Type B pancreatic cell (in vitro differentiated cells): ENCODE measurements around the gene COMT. TPM values are rescaled to one million over a fixed set of nuclear protein-coding genes. Genes with fewer than 3 reads are reported as not detected.

ENCODE experiments used
- DNase-seq: peaks from one replicate; pipeline ENCODE4 v3.0.0; 2021; ENCODE audit warnings: mixed read lengths; ENCODE audit not compliant: unreplicated experiment; ENCODE audit errors: extremely low spot score
- H3K27ac Mint-ChIP-seq: 2 replicates; pipeline ENCODE4 v1.8.0; 2021; ENCODE audit warnings: mild to moderate bottlenecking, mixed read lengths
- H3K27me3 Mint-ChIP-seq: 2 replicates; pipeline ENCODE4 v1.8.0; 2021; ENCODE audit warnings: mixed read lengths
- H3K36me3 Mint-ChIP-seq: 2 replicates; pipeline ENCODE4 v1.8.0; 2021; ENCODE audit warnings: mixed read lengths
- H3K4me1 Mint-ChIP-seq: one replicate; pipeline ENCODE4 v1.8.0; 2021; ENCODE audit warnings: mixed read lengths; ENCODE audit not compliant: unreplicated experiment
- H3K4me3 Mint-ChIP-seq: 2 replicates; pipeline ENCODE4 v1.8.0; 2021; ENCODE audit warnings: mild to moderate bottlenecking, mixed read lengths
- H3K9me3 Mint-ChIP-seq: 2 replicates; pipeline ENCODE4 v1.8.0; 2021; ENCODE audit warnings: mixed read lengths
- total RNA-seq: library from RNA; stranded (reverse); gene quantifications from 2 replicates; pipeline ENCODE4 v1.2.1, GENCODE V29; 2021; ENCODE audit warnings: low replicate concordance
- TF ChIP-seq, protein P1 (sequence below): fragments of 200-600 bp; sonication (generic); conservative IDR thresholded peaks from 2 replicates; pipeline ENCODE4 v1.5.0; 2021; ENCODE audit warnings: antibody characterized with exemption, mild to moderate bottlenecking

Gene COMT
- total RNA-seq, 1 donor from 2014 or later = 87.4 TPM

- Mint-ChIP-seq H3K27me3 (peaks cover 7% of the 10 kb centered on the region), H3K4me3 (no peak overlapping the region), H3K36me3 (peaks cover 16% of the 10 kb centered on the region), H3K27ac (no peak overlapping the region), H3K4me1 (peaks cover 5% of the 10 kb centered on the region), H3K9me3 (no peaks in the 10 kb centered on the region)
- DNase-seq = no peak
- TF ChIP-seq, protein P1, sequence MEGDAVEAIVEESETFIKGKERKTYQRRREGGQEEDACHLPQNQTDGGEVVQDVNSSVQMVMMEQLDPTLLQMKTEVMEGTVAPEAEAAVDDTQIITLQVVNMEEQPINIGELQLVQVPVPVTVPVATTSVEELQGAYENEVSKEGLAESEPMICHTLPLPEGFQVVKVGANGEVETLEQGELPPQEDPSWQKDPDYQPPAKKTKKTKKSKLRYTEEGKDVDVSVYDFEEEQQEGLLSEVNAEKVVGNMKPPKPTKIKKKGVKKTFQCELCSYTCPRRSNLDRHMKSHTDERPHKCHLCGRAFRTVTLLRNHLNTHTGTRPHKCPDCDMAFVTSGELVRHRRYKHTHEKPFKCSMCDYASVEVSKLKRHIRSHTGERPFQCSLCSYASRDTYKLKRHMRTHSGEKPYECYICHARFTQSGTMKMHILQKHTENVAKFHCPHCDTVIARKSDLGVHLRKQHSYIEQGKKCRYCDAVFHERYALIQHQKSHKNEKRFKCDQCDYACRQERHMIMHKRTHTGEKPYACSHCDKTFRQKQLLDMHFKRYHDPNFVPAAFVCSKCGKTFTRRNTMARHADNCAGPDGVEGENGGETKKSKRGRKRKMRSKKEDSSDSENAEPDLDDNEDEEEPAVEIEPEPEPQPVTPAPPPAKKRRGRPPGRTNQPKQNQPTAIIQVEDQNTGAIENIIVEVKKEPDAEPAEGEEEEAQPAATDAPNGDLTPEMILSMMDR = no peak
Observed at GRCh38 chr22:19911540-19912270, 29.9 kb upstream of the COMT start.

GRCh38 chr22:19912271-19912999 is 29.1 kb upstream of the COMT start:
- Mint-ChIP-seq H3K27me3 (peaks cover 7% of the 10 kb centered on the region), H3K27ac (no peak overlapping the region), H3K4me1 (peaks cover 5% of the 10 kb centered on the region), H3K36me3 (peaks cover 16% of the 10 kb centered on the region), H3K9me3 (no peaks in the 10 kb centered on the region), H3K4me3 (no peak overlapping the region)
- no peak for DNase-seq
- TF ChIP-seq, protein P1 = no peak

- Mint-ChIP-seq H3K9me3 (no peaks in the 10 kb centered on the region), H3K36me3 (peaks cover 16% of the 10 kb centered on the region), H3K27me3 (peaks cover 7% of the 10 kb centered on the region), H3K27ac (no peak overlapping the region), H3K4me3 (no peak overlapping the region), H3K4me1 (peaks cover 5% of the 10 kb centered on the region)
- DNase-seq = no peak
- TF ChIP-seq, protein P1 = no peak
Observed at GRCh38 chr22:19913337-19913936, 28.1 kb upstream of the COMT start.

- Mint-ChIP-seq H3K4me1 (peaks cover 5% of the 10 kb centered on the region), H3K9me3 (no peaks in the 10 kb centered on the region), H3K27me3 (peaks cover 7% of the 10 kb centered on the region), H3K4me3 (no peak overlapping the region), H3K27ac (no peak overlapping the region), H3K36me3 (peaks cover 16% of the 10 kb centered on the region)
- TF ChIP-seq, protein P1 = no peak
- DNase-seq = no peak
Observed at GRCh38 chr22:19914201-19914943, 27.2 kb upstream of the COMT start.

DNA sequence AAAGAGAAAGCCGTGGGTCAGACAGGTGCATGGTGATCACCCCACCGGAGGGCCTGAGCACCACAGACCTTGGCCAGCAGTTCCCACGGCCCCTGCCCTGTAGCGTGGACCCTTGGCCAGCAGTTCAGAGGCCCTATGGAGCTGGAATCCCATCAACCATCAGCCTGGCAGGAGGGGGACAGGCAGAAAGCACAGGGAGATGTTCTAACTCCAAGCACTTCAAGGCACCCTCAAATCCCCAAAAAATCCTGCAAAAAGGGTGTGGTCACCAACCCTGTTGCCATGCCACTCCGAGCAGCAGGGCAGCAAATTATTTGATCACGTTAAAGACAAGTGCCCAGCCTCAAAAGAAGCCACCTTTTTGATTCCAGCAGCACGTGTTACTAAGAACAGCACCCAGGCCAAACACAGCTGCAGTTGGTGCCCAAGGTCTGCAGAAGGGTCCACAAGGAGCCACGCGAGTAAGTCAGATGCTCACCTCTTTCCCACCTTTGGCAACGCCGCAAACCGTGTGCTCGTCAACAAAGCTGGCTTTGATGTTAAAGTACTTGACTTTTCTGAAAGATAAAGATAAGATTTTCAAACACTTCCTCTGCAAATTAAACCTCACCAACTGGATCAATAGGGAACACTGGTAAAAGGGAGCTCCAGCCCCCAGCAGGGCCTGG is 26.2 kb upstream of the COMT start:
- peaks cover 12% of the 10 kb centered on the region for H3K36me3 Mint-ChIP-seq
- H3K27ac Mint-ChIP-seq = no peak overlapping the region
- peaks cover 3% of the 10 kb centered on the region for H3K27me3 Mint-ChIP-seq
- H3K4me3 Mint-ChIP-seq = no peak overlapping the region
- no peaks in the 10 kb centered on the region for H3K4me1 Mint-ChIP-seq
- DNase-seq = no peak
- TF ChIP-seq, protein P1 = no peak
- no peaks in the 10 kb centered on the region for H3K9me3 Mint-ChIP-seq
